GM21786 (cell line): ENCODE data around the gene THTPA.

Experiments used
- ATAC-seq: cut with Tn5 transposase; IDR thresholded peaks from one replicate; pipeline ENCODE4 v1.9.1; 2021; ENCODE audit not compliant: unreplicated experiment

Gene THTPA

GRCh38 chr14:23566778-23567185 is 10.7 kb downstream of the THTPA start:
- peak; percentile 3 for ATAC-seq

DNA sequence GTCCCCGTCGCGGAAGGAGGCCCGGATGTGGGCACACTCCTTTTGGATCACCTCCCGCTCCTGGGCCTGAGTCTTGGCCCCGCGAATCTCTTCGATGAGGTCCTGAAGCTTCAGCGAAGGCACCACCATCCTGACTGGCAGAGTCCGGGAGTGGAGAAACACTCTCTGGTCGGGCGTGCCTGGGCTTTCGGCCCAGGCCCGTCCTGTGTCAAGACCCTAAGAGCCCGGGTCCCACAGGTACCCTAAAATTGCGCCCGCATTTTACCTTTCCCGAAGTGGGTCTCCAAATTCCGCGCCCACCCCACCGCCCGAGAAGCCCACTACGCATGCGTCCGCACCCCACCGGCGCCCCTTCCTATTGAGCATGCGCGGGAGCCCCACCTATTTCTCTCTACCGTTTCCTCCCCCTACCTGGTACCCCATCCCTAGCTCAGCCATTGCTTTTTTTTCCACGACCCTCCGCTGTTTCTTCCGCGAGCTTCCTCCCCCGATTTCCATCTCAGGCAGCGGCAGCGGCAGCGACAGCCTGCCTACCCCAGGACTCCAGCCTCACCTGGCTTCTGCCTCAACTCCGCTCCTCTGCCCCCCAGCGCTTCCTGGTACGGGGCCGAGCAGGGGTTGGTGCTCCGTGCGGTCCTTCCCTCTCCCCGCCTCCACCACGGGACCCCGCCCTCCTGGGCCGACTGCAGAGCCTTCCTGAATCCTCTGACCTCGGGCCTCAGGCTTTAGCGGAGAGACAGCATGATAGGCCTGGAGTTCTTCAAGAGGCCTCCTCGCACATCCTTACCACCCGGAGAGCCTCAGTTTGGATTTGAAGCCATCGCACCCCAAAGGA is 11.3 kb downstream of the THTPA start, which contains the start of gene AP1G2:
AP1G2 (minus strand) TSS at position 606 of the 835 bp plus-strand sequence; CDS start at position 129, 477 bp downstream.
- ATAC-seq, result peak; percentile 94

GRCh38 chr14:23568021-23568599 is 12.0 kb downstream of the THTPA start:
- ATAC-seq, result no peak

GRCh38 chr14:23568600-23569331 is 12.7 kb downstream of the THTPA start:
- ATAC-seq, result no peak

GRCh38 chr14:23569443-23570151 is 13.5 kb downstream of the THTPA start:
- no peak for ATAC-seq

DNA sequence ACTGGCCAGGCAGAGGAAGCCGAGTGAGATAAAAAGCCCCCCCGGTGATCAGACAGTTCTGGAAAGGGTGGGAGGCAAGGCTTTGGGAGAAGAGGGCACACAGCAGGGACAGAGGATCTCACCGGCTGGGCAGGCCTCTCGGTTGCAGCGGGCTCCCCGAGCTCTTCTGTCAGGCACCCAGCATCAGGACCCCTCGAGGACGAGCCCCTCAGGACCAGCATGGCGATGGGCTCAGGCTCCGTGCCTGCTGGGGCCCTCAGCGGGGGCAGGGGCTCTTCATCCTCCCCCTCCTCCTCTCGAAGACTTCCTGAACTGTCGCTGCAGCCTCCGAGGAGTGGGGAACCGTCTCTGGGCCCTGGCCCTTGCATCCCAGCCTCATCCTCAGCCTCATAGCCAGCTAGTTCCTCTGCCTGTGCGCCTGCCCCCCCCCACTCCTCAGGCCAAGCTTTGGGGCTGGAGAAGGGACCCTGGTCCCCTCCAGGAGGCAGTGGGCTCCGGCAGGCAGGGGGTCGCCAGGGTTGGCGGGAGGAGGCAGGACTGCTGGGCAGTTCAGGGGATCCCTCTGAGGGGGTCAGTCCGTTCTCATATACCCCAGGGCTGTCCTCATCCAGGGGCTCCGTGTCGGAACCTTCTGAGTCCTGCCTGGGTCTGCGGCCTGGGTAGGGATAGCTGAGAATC is 14.9 kb downstream of the THTPA start:
- no peak for ATAC-seq

DNA sequence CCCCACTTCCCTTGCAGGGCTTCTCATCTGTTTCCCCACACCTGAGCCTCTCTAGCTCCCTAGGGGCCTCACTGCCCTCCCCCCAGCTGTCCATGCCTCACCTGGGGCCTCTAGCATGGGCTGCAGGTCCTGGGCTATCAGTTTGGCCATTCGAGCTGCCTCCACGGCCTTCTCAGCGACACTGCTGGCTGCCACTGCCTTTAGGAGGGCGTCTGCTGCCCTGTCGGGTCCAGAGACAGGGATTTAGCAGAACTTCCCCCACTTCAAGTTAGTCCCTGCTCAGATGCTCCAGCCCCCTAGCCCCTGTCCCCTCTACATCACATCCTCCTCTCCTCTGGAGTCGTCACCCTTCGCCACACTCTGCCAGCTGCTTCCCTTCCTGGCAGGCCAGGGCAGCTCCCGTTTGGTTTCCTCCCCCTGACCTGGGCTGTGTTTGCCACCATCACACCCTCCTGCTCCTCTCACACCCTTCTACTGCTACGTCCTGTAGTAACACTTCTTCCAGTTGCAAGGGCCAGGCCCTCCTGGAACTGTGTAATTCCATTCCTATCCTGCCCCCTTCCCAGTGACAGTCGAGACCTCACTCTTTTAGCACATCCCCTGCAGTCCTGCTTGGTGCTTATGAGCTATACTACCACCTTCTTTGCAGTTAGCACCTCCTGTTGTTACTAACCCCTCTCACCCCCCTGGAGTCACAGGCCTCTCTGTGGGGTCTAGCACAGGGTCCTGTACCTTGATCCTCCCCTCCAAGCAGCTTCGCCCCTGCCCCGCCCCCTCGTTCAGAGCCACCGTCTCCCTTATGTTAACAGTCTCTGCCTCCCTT is 15.8 kb downstream of the THTPA start:
- ATAC-seq, result no peak

GRCh38 chr14:23572524-23572828 is 16.4 kb downstream of the THTPA start:
- ATAC-seq, result no peak

- ATAC-seq, result no peak
These were observed 16.8 kb downstream of the THTPA start for GRCh38 chr14:23572836-23573235.

GRCh38 chr14:23573384-23574015 is 17.4 kb downstream of the THTPA start:
- no peak for ATAC-seq

DNA sequence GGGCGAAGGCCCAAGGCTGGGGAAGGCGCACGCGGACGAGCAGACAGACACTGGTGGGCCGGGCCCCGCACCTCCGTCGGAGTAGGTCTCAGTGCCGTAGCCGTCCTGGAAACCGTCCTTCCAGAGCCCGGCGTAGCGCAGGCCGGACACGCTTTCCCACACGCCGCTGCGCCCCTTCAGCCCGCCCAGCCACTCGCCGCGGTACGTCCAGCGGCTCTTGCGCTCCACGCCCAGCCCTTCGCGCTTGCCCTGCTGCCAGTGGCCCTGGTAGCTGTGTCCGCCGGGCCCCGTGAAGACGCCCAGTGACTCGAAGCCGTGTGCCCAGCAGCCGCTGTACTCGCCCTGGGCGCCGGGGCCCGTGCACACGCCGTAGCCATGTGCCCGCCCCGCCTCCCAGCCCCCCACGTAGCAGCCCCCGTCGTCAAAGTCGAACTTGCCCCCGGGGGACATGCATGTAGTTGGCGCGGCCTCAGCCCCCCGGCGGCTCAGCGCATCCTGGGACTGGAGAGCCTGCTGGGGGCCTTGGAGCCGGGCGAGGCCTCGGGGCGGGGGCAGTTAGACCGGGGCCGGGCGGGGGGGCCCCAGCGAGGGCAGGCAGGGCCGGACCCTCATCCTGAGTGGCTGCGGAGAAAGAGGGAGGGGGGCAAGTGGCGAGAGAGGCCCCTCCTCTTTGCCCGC is 21.1 kb downstream of the THTPA start:
- no peak for ATAC-seq

GRCh38 chr14:23577710-23578392 is 21.8 kb downstream of the THTPA start:
- no peak for ATAC-seq

DNA sequence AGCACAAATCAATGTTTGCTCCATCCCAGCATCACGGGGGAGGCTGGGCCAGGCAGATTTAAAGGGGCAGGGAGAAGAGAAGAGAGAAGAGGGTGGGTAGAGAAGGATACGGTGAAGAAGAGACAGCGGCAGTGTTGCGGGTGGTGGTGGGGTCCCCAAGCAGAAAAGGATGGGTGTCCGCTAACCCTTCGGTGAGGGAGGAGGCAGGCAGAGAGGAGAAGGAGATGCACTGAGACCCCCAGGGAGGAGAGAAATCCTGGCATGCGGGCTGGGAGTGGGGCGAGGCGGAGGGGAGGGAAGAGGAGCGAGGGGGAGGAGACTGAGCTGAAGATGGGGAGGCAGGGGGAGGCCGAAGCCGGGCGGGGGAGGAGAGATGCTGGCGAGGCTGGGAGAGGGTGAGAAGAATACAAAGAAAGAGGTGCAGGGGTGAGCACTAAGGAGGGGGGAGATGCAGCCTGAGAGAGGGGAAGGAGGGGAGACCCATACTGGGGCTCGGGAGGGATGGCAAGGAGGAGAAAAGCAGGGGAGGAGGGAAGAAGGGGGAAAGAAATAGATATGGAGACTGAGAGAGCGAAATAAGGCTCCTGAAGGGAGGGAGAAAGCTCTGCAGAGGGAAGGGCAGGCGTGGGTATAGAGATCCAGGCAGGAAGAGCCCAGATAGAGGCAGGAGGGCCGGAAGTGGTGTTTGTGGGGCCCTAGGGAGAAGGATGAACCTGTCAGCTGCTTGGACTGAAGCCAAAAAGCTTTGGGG is 22.7 kb downstream of the THTPA start, which contains the start of gene JPH4:
JPH4 (minus strand) TSS at position 231 of the 751 bp plus-strand sequence. CDS start 1,337 bp downstream, outside the sequence.
- ATAC-seq, result no peak

GRCh38 chr14:23579311-23579630 is 23.2 kb downstream of the THTPA start:
- no peak for ATAC-seq

- no peak for ATAC-seq
These were observed 23.7 kb downstream of the THTPA start for GRCh38 chr14:23579739-23580138.

- no peak for ATAC-seq
These were observed 24.3 kb downstream of the THTPA start for GRCh38 chr14:23580152-23580926.

DNA sequence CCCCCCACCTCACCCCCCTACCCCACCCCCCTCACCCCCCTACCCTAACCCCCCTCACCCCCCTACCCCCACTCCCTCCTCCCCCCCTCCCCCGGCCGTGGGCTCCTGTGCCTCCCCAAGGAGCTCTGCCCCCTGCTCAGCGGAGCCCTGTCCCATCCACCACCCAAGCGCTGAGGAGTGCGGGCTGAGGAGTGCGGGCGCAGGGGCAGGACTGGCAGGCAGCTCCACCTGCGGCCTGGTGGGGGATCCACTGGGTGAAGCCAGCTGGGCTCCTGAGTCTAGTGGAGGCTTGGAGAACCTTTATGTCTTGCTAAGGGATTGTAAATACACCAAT is 24.8 kb downstream of the THTPA start:
- no peak for ATAC-seq
